ENCODE results near the gene SCML1. TPM values are rescaled to one million over a fixed set of nuclear protein-coding genes. Genes with fewer than 3 reads are reported as not detected.

SCML1 gene
- total RNA-seq, 1 experiment from 2014 or later: 2.7 TPM

GRCh38 chrX:17706676-17707075, 30.6 kb upstream of the SCML1 start:
- Histone ChIP-seq H4K20me1 (ENCODE audit: insufficient read depth) (no peaks in the 10 kb centered on the region), H3K4me1 (ENCODE audit: control insufficient read depth in 1 of 2, insufficient read depth in 2 of 2, low read length in 2 of 2) (no peaks in the 10 kb centered on the region), H2AFZ (ENCODE audit: low read depth, low read length, poor library complexity, severe bottlenecking) (no peak overlapping the region), H3K27ac (ENCODE audit: low read depth, low read length) (no peak overlapping the region), H3K4me2 (ENCODE audit: low read length) (no peak overlapping the region), H3K27me3 (ENCODE audit: insufficient read depth, low read length) (no peaks in the 10 kb centered on the region), H3K9me2 (ENCODE audit: insufficient read depth) (no peaks in the 10 kb centered on the region), H3K9ac (ENCODE audit: low read length) (no peak overlapping the region), H3K9me3 (ENCODE audit: control insufficient read depth in 1 of 2, insufficient read depth in 1 of 2, low read depth in 1 of 2, low read length in 2 of 2) (no peaks in the 10 kb centered on the region), H3K4me3 (replicated peaks in 1 of 2; ENCODE audit: low read depth in 1 of 2, low read length in 2 of 2) (no peak overlapping the region), H3K79me2 (ENCODE audit: insufficient read depth, low read length) (no peaks in the 10 kb centered on the region), H3K36me3 (ENCODE audit: control insufficient read depth in 1 of 2, insufficient read depth in 2 of 2, low read length in 2 of 2) (no peaks in the 10 kb centered on the region)
- intact Hi-C loops (cut with micrococcal nuclease): no loop called here
- POLR2A ChIA-PET: no interaction called here
- CTCF ChIA-PET: no interaction called here
- no peak for ATAC-seq
- TF ChIP-seq FOSL1 (IDR thresholded peaks at IDR 0.05; ENCODE audit: low read depth): no peak
- no peak for TF ChIP-seq JUND (IDR thresholded peaks at IDR 0.05)
- TF ChIP-seq ELF1 (IDR thresholded peaks at IDR 0.05; ENCODE audit: borderline replicate concordance, low read depth): no peak
- TF ChIP-seq SP1 (IDR thresholded peaks at IDR 0.05; ENCODE audit: low read depth): no peak
- TF ChIP-seq RAD21 (IDR thresholded peaks at IDR 0.05; ENCODE audit: low read depth): no peak
- no peak for TF ChIP-seq ZBTB33 (IDR thresholded peaks at IDR 0.05; ENCODE audit: extremely low read depth, insufficient replicate concordance, low read length)
- no peak for TF ChIP-seq SIN3A (IDR thresholded peaks at IDR 0.05; ENCODE audit: low read depth)
- no peak for TF ChIP-seq ATF3 (IDR thresholded peaks at IDR 0.05)
- TF ChIP-seq CBX3 (IDR thresholded peaks at IDR 0.05; ENCODE audit: low read depth): no peak
- TF ChIP-seq EZH2 (IDR thresholded peaks at IDR 0.05): no peak
- no peak for TF ChIP-seq POLR2A (IDR thresholded peaks at IDR 0.05; ENCODE audit: borderline replicate concordance, extremely low read depth, insufficient read depth, insufficient read length)
- no peak for TF ChIP-seq POLR2AphosphoS5 (IDR thresholded peaks at IDR 0.05; ENCODE audit: low read depth, low read length)
- no peak for TF ChIP-seq TCF7L2 (IDR thresholded peaks at IDR 0.05; ENCODE audit: borderline replicate concordance, extremely low read depth, insufficient read depth, insufficient read length)
- TF ChIP-seq REST (IDR thresholded peaks at IDR 0.05; ENCODE audit: low read depth): no peak
- no peak for TF ChIP-seq ZFX (IDR thresholded peaks at IDR 0.05)
- no peak for TF ChIP-seq EGR1 (IDR thresholded peaks at IDR 0.05; ENCODE audit: low read depth)
- TF ChIP-seq SRF (IDR thresholded peaks at IDR 0.05; ENCODE audit: low read depth): no peak
- no peak for TF ChIP-seq CEBPB (IDR thresholded peaks at IDR 0.05; ENCODE audit: low read depth)
- no peak for TF ChIP-seq ZNF274 (IDR thresholded peaks at IDR 0.05; ENCODE audit: low read depth, low read length)
- no peak for TF ChIP-seq YY1 (IDR thresholded peaks at IDR 0.05; ENCODE audit: extremely low read depth, insufficient replicate concordance, low read depth, low read length)
- no TSS peak for BruUV-seq (replicated peaks)
- no peak for DNase-seq (ENCODE audit: low read depth, low spot score)
- RAD21 ChIA-PET (ENCODE audit: low non-redundant PET in 1 of 2, low total read pairs in 2 of 2, uncharacterized antibody in 2 of 2, unreplicated experiment in 2 of 2): no interaction called here

Data from HCT116 (cell line).